ENCODE measurements around the gene KNDC1.
"Not testable (repeated sequence)": the region's sequence is repeated elsewhere in the genome, so short reads cannot be mapped to it uniquely, and the experiment has no call there.

The KNDC1 gene

DNA sequence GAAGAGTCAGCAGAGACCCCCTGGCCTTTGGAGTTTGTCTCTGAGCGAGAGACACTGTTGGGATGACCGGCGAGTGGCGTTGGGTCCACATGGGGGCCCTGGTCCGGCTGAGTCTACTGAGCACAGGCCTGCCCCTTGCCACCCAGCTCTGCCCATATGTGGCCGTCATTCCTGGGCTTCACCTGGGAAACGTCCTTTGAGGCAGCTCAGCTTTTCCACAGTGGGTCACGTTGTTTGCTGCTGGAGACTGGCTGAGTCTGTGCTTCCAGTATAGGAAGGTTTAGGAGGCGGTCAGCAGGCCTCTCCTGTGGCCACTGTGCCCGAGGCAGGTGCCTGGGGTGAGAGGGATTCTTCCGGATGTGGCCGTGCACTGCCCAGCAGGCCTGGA is 99.6 kb downstream of the KNDC1 start:
- DNase-seq (ENCODE audit: low read depth): no peak

DNA sequence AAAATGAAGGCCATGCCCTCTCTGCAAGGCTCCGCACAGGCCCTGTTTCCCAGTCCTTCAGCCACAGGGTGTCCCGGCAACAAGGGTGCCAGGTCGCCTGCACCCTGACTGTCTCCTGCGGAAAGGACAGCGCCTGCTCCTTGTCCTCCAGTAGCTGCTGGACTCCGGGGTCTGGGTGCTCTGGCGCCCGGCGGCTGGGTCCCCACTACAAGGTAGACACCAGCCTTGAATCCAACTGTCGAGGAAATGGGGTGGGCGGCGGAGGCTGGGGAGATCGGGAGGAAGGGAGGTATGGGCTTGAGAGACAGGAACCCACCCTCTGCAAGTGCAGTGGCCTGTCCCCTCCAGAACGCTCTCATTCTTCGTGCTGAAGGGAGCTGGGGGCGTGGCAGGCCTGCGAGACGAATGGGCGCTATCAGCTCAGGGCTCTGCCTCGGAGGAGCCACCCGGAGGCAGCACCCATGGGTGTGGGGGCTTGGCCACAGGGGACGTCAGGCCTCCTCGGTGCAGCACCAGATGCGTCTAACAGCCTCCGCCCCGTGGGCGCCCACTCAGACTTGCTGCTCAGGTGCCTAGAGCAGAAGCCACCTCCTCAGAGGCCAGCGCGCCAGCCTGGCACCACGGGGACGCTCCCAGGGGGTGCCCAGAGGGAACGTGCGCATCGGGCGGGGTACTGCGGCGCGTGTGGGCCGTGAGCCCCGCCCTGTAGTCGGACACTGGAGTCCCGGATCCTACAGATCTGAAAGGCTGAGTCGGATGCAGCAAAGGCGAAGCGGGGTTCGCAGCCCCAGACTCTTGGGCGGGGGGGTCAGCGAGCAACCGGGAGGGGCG is 101.1 kb downstream of the KNDC1 start:
- peak; percentile 50 for DNase-seq (ENCODE audit: low read depth)

DNA sequence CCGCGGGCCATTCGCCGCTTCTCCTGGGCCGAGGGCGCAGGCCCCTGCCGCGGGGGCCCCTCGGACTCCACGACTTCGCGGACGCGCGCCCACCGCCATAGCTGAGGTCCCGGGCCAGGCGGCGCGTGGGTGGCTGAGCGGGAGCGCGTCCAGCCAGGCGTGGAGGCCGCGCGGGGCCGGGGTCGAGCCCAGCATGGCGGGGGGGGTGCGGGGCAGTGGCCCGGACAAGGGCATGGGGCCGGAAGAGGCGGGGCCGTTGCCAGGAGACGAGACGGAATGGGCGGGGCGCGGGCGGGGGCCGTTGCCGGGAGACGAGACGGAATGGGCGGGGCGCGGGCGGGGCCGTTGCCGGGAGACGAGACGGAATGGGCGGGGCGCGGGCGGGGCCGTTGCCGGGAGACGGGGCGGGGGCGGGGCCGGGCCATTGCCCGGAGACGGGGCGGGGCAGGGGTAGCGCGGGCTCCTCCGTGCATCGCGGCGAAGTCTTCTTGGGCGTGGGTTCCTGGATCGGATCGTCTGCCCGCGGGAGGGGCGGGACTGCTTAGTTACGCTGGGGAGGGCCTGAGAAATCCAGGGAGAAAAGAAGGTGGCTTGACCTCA is 101.8 kb downstream of the KNDC1 start:
- peak; percentile 75 for DNase-seq (ENCODE audit: low read depth)

- no peak for DNase-seq (ENCODE audit: low read depth)
These were observed 102.7 kb downstream of the KNDC1 start for GRCh38 chr10:133262696-133263095.

GRCh38 chr10:133263674-133264073 is 103.7 kb downstream of the KNDC1 start:
- no peak for DNase-seq (ENCODE audit: low read depth)

- no peak for DNase-seq (ENCODE audit: low read depth)
These were observed 104.4 kb downstream of the KNDC1 start for GRCh38 chr10:133264461-133264860.

GRCh38 chr10:133265052-133265451 is 105.0 kb downstream of the KNDC1 start:
- DNase-seq (ENCODE audit: low read depth): not testable (repeated sequence)

DNA sequence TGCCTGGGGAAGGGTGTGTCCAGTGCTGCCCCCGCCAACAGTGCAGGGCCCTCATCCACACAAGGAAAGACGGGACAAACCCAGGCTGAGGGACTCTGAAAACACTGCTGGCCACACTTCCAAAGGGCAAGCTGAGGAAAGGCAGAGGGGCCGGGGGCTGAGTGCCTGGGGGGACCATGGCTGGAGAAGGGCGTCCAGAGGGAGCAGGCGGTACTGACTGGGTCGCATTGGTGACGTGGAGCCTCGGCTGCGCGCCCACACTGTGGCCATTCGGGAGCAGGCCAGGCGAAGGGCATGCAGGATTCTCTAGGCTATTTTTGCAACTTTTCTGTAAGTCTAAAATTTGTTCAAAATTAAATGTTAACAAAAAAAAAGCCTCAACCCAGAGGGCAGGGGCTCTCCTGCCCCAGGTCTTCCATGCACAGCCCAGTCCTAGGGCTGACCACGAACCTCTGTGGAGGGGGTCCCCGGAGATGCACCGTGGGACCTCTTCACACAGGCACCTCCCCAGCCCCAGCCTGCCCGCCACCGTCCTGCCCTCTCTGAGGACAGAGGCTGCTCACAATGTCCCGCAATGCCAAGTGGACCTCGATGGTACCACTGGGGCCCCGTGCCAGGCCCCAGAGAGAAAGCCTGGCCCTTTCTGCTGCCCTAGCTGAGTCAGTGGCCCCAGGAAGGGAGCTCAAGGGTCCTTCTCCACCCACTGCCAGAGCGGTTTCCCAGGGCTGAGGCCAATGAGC is 106.2 kb downstream of the KNDC1 start:
- DNase-seq (ENCODE audit: low read depth): no peak

GRCh38 chr10:133267293-133267692 is 107.3 kb downstream of the KNDC1 start:
- no peak for DNase-seq (ENCODE audit: low read depth)

- DNase-seq (ENCODE audit: low read depth): no peak
These were observed 107.8 kb downstream of the KNDC1 start for GRCh38 chr10:133267829-133268228.

DNA sequence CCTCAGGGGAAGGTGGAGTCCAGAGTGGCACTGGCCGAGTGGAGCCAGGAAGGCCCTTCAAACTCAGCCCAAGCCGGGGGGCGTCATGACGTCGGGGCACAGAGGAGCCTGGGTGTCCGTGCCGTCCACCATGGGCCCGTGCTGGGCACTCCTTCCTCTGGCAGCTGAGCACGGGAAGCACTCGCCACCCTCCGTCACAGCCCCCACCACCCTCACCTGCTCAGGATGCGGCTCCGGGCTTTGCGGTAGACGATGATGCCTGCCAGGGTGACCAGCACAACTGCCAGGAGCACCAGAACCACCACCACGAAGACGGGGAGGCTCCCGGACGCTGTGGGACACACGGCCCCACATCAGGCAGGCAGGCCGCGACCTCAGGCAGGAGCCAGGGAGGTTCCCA is 108.5 kb downstream of the KNDC1 start:
- no peak for DNase-seq (ENCODE audit: low read depth)

DNA sequence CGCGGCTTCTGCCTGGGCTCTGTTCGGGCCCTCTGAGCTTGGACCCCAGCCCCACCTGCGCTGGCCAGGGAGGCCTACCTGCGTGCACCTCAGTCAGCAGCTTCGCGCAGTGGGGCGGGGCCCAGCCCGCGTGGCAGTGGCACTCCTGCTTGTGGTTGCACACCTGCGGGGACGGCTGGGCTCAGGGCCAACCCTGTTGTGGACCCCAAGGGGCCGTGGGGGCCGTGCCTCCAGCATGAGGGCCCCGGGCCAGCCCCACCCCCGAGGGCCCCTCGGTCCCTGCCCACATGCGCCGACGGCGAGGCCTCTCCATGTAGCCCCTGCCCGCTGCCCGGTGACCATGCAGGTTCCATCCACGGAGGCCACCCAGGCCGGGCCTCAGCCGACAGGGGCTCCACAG is 109.3 kb downstream of the KNDC1 start:
- DNase-seq (ENCODE audit: low read depth): no peak

DNA sequence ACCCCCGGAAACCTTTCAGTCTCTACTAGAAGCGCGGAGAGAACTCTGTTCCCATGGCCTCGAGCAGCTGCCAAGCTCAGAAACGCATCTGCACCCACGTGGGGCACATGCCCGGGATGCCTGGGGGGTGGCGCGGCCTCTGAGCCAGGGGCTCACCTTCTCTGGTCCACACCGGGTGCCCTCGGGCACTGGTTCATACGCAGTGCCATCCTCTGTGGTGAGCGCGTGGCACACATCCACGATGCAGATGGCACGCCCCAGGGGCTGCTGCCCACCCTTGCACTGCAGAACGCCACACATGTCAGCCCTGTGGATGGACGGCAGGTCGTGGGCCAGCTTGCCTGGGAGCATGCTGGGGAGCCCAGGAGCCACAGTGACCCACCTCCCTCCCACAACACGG is 110.2 kb downstream of the KNDC1 start:
- no peak for DNase-seq (ENCODE audit: low read depth)

DNA sequence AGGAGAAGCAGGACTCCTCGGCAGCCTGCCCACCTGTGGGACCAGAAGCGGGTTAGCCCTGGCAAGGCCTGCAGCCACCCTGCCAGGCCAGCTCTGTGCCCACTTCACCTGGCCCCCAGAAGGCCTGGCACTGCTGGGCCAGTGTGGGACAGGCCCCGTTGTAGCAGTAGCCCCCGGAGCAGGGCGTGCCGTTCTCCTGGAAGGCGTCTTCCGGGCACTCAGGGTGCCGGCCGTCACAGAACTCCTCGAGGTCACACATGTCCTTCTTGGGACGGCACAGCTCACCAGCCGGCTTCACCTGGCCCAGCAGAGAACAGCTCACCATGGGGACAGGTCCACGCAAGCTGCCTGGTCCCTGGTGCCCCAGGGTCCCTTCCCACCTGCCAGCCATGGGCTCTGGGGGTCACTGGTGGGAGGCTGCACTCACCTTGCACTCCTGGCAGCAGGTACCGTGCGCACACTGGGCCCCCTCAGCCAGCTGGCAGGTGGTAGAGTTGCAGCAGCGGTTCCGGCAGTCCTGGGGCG is 110.8 kb downstream of the KNDC1 start:
- no peak for DNase-seq (ENCODE audit: low read depth)

GRCh38 chr10:133271521-133272300 is 111.7 kb downstream of the KNDC1 start:
- no peak for DNase-seq (ENCODE audit: low read depth)

- DNase-seq (ENCODE audit: low read depth): no peak
These were observed 112.4 kb downstream of the KNDC1 start for GRCh38 chr10:133272301-133272963.

GRCh38 chr10:133272964-133273420 is 113.0 kb downstream of the KNDC1 start:
- DNase-seq (ENCODE audit: low read depth): no peak

GRCh38 chr10:133273534-133274143 is 113.6 kb downstream of the KNDC1 start:
- no peak for DNase-seq (ENCODE audit: low read depth)

- DNase-seq (ENCODE audit: low read depth): peak; percentile 82
These were observed 115.0 kb downstream of the KNDC1 start for GRCh38 chr10:133274751-133275683.

GRCh38 chr10:133275684-133276092 is 115.7 kb downstream of the KNDC1 start:
- DNase-seq (ENCODE audit: low read depth): no peak
